Esophagus squamous epithelium (tissue), 5 donors: Measurements from ENCODE around the gene GMDS. TPM values are rescaled to one million over a fixed set of nuclear protein-coding genes. Genes with fewer than 3 reads are reported as not detected.

ENCODE experiments used
- DNase-seq: peaks from one replicate; lab custom pipeline; 2025; lab: John Stamatoyannopoulos, UW
- H3K27ac ChIP-seq, 4 donors: fragments of 200-600 bp; sonication (generic); one replicate each; pipeline ENCODE4 v1.5.1; 2016 to 2019; ENCODE audit warnings: mild to moderate bottlenecking in 1 of 4
- H3K27me3 ChIP-seq, 4 donors: fragments of 200-600 bp; sonication (generic); 1 replicate in 3 of 4; 2 replicates in 1 of 4; pipeline versions ENCODE4 v1.5.1 to v1.6.0; 2017 to 2021; ENCODE audit warnings: antibody characterized with exemption in 1 of 4
- H3K36me3 ChIP-seq, 3 donors: fragments of 200-600 bp; sonication (generic); one replicate each; pipeline ENCODE4 v1.5.1; 2016 to 2019
- H3K4me1 ChIP-seq, 3 donors: fragments of 200-600 bp; sonication (generic); one replicate each; pipeline ENCODE4 v1.5.1; 2017 to 2019
- H3K4me3 ChIP-seq, 4 donors: fragments of 200-600 bp; sonication (generic); 1 replicate in 3 of 4; 2 replicates in 1 of 4; pipeline ENCODE4 v1.5.1; 2016 to 2019; ENCODE audit warnings: mild to moderate bottlenecking in 2 of 4, moderate library complexity in 1 of 4
- H3K9me3 ChIP-seq, 3 donors: fragments of 200-600 bp; sonication (generic); one replicate each; pipeline ENCODE4 v1.5.1; 2016 to 2019
- POLR2A ChIP-seq, 4 donors: fragments of 450-650 bp; IDR thresholded peaks; one replicate each; pipeline ENCODE4 v1.6.1; 2017; ENCODE audit warnings: antibody characterized with exemption in 4 of 4, mild to moderate bottlenecking in 4 of 4, moderate library complexity in 3 of 4
- whole genome bisulfite sequencing, 2 donors: methylation state at CpG; one replicate each; pipeline ENCODE4 v1.1.5; 2018; 5-methylcytosine and 5-hydroxymethylcytosine counted together
- intact Hi-C: fragments of 100-400 bp; cut with DNase I; formaldehyde crosslinking; loops from one replicate; pipeline ENCODE4 v1.15.0; 2022
- total RNA-seq, 4 donors: library from RNA; depleted of rRNA; stranded (reverse); fragments of >200 nt; gene quantifications; one replicate each; pipeline ENCODE4 v1.1.0, GENCODE V29; 2016
- TF ChIP-seq, protein P1 (sequence below), 6 experiments: fragments of 450-650 bp in 4 of 6; fragments of 200-600 bp in 2 of 6; sonication (generic) in 2 of 6; IDR thresholded peaks; one replicate each; pipeline ENCODE4 v1.5.1; 2016 to 2019; ENCODE audit warnings: antibody characterized with exemption in 6 of 6, mild to moderate bottlenecking in 4 of 6, moderate library complexity in 4 of 6
- donor health status: DM: yes; HTN: yes; CAD: no.

GMDS gene
- total RNA-seq, 4 donors from 2014 or later, result 17.9 to 58.7 (median 36.7) TPM

DNA sequence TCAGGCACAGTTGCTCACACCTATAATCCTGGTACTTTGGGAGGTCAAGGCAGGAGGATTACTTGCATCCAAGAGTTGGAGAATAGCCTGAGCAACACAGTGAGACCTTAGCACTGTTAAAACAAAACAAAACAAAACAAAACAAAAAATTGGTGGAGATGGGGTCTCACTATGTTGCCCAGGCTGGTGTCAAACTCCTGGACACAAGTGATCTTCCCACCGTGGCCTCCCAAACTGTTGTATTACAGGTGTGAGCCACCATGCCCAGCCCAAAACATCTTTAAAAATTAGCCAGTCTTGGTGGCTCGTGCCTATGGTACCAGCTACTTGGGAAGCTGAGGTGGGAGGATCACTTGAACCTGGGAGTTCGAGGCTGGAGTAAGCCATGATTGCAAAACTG, 120.2 kb downstream of the GMDS start:
- intact Hi-C loops, result no loop called here
- Histone ChIP-seq H3K27ac (peak overlapping the region in 2 of 4 donors; percentile 21 to 51), H3K4me1 (peaks cover 0 to 4% (median 0%) of the 10 kb centered on the region in 3 donors), H3K36me3 (peaks cover 0 to 3% (median 0%) of the 10 kb centered on the region in 3 donors), H3K4me3 (no peak overlapping the region), H3K27me3 (no peaks in the 10 kb centered on the region), H3K9me3 (no peaks in the 10 kb centered on the region)
- no peak for TF ChIP-seq POLR2A (IDR thresholded peaks at IDR 0.05)
- TF ChIP-seq, protein P1, sequence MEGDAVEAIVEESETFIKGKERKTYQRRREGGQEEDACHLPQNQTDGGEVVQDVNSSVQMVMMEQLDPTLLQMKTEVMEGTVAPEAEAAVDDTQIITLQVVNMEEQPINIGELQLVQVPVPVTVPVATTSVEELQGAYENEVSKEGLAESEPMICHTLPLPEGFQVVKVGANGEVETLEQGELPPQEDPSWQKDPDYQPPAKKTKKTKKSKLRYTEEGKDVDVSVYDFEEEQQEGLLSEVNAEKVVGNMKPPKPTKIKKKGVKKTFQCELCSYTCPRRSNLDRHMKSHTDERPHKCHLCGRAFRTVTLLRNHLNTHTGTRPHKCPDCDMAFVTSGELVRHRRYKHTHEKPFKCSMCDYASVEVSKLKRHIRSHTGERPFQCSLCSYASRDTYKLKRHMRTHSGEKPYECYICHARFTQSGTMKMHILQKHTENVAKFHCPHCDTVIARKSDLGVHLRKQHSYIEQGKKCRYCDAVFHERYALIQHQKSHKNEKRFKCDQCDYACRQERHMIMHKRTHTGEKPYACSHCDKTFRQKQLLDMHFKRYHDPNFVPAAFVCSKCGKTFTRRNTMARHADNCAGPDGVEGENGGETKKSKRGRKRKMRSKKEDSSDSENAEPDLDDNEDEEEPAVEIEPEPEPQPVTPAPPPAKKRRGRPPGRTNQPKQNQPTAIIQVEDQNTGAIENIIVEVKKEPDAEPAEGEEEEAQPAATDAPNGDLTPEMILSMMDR (IDR thresholded peaks at IDR 0.05), result no peak
- DNase-seq, result no peak
- WGBS, 2 donors, result 83 to 95% methylated on average over 3 of the region's 3 CpGs

DNA sequence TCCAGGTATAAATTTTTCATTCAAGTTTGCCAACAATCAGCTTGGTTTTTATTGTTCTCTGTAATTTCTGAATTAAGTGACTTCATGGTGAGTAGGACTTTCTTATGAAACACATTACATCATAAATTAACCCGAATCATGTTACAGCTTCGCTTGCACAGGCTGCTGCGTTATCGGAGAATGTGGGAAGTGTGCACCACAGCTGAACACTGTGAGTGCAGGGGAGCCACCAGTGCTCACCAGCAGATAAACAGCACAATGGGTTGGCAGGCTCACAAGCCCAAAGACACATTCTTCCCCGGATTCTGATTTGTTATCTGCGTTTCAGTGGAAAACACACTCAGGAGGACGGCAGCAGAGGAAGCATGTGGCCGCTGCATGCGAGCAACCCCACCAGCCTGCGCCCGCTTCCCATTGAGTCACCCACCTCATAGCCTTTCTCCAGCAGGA, 121.1 kb downstream of the GMDS start:
- Histone ChIP-seq H3K36me3 (peaks cover 0 to 3% (median 0%) of the 10 kb centered on the region in 3 donors), H3K4me1 (peaks cover 0 to 4% (median 0%) of the 10 kb centered on the region in 3 donors), H3K4me3 (no peak overlapping the region), H3K27me3 (no peaks in the 10 kb centered on the region), H3K27ac (peak overlapping the region in 2 of 4 donors; percentile 19 to 51), H3K9me3 (no peaks in the 10 kb centered on the region)
- no peak for DNase-seq
- no peak for TF ChIP-seq POLR2A (IDR thresholded peaks at IDR 0.05)
- TF ChIP-seq, protein P1 (IDR thresholded peaks at IDR 0.05), result no peak
- intact Hi-C loops, result no loop called here
- 63 to 70% methylated on average over 11 of the region's 11 CpGs for WGBS, 2 donors

DNA sequence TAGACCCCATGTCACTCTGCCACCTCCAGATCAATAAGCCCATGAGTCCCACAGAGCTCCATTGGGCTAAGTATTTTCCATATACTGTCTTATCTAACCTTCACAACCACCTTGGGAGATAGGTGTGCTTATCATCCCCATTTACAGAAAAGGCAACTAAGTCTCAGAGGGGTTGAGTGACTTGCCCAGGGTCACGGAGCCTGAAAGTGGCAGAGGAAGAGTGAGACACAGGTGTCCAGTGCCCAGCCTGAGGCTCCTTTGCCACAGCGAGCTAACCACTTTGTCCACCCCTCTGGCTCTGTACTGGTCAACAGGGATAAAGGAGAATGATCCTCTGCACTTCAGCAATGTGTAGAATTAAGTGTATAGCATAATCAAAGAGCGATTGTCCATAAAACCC, 124.5 kb downstream of the GMDS start:
- Histone ChIP-seq H3K27me3 (no peaks in the 10 kb centered on the region), H3K4me3 (no peak overlapping the region), H3K4me1 (no peaks in the 10 kb centered on the region), H3K36me3 (peaks cover 0 to 3% (median 0%) of the 10 kb centered on the region in 3 donors), H3K27ac (no peak overlapping the region), H3K9me3 (no peaks in the 10 kb centered on the region)
- no peak for TF ChIP-seq POLR2A (IDR thresholded peaks at IDR 0.05)
- TF ChIP-seq, protein P1 (IDR thresholded peaks at IDR 0.05), result no peak
- no peak for DNase-seq
- intact Hi-C loops, result no loop called here
- WGBS, 2 donors, result 91 to 96% methylated on average over 3 of the region's 3 CpGs

DNA sequence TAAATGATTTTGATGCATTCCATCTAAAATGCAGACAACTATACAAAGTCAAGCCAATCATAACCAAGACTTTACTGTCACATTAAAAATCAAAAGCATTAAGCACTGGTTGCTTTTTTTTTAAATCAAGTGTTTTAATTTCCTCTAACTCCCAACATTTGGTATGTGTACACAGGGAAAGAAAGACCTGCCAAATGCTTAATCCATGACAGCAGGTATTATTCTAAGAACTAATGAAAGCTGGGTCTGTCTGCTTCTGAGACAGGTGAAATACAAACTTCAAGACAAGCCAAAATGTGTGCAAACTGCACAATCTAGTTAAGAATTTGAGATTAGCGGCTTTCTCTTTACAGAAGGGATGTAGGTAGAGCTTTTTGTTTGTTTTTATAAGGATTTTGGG, 126.1 kb downstream of the GMDS start:
- Histone ChIP-seq H3K4me1 (no peaks in the 10 kb centered on the region), H3K27me3 (no peaks in the 10 kb centered on the region), H3K36me3 (peaks cover 0 to 2% (median 0%) of the 10 kb centered on the region in 3 donors), H3K4me3 (no peak overlapping the region), H3K27ac (no peak overlapping the region), H3K9me3 (no peaks in the 10 kb centered on the region)
- no peak for DNase-seq
- no peak for TF ChIP-seq POLR2A (IDR thresholded peaks at IDR 0.05)
- TF ChIP-seq, protein P1 (IDR thresholded peaks at IDR 0.05), result no peak
- intact Hi-C loops, result loop anchor here (10.0 kb wide), 1 partner anchor 514 kb away; the partner anchor contains the start of gene FOXC1
- whole genome bisulfite sequencing, 2 donors, result 69 to 93% methylated on average over 1 of the region's 1 CpG

DNA sequence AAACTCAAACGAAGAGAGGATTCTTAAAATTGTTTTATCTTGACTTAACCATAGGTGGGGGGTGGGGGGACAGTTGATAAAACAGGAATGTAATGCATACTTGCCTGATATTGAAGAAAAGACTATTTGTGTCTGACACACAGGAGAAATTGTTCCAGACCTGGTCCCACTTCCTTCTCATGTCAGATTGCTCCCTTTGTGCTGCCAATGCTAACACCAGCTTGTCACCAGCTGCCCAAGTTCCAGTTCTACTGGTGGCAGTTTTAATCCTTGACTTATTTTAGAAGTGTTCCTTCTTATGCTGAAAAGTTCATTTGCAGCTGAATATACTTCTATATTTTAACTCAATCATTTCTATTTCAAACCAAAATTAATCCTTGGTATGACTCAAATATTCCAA, 127.3 kb downstream of the GMDS start:
- H3K36me3 ChIP-seq, result no peaks in the 10 kb centered on the region
- intact Hi-C loops, result loop anchor here (10.0 kb wide), 1 partner anchor 513 kb away; the partner anchor contains the start of gene FOXC1
- no peak for DNase-seq
- no peaks in the 10 kb centered on the region for H3K27me3 ChIP-seq
- no peaks in the 10 kb centered on the region for H3K4me1 ChIP-seq
- no peak for TF ChIP-seq POLR2A (IDR thresholded peaks at IDR 0.05)
- TF ChIP-seq, protein P1 (IDR thresholded peaks at IDR 0.05), result no peak
- H3K9me3 ChIP-seq, result no peaks in the 10 kb centered on the region
- no peak overlapping the region for H3K27ac ChIP-seq
- H3K4me3 ChIP-seq, result no peak overlapping the region
- 69 to 75% methylated on average over 1 of the region's 1 CpG for WGBS, 2 donors
